Fibroblast of lung (primary cell): Measurements from ENCODE around the gene TTL.

Experiments used
- EZH2 ChIP-seq: IDR thresholded peaks from 2 replicates; pipeline ENCODE4 v1.5.1; 2012; ENCODE audit warnings: low read length, control low read depth, mild to moderate bottlenecking; ENCODE audit errors: missing control alignments
- TF ChIP-seq, protein P1 (sequence below), 2 donors: IDR thresholded peaks in 1 of 2; conservative IDR thresholded peaks in 1 of 2; 1 replicate in 1 of 2; 2 replicates in 1 of 2; pipeline ENCODE4 v1.5.1; 2011 to 2012; ENCODE audit warnings: low read length in 2 of 2, control low read depth in 1 of 2, inconsistent platforms in 1 of 2, low read depth in 1 of 2, mild to moderate bottlenecking in 1 of 2

DNA sequence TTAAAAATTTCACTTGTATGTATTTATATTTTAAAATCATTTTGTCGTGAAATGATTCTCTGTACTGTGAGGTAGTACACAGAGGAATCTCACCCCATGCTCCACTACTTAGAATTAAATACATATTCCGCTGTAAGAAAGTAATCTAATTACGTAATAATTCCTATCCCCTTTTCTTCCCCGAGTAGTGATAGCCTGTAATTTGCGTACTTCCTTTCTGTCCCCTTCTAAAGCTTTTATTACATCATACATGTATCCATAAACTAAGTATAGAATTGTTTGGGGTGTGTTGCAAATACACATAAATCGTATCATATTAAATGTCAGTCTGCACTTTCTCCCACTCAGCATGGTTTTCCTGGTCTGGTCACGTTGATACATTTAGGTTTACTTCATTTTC lies 90.0 kb downstream of the TTL start:
- no peak for TF ChIP-seq EZH2
- TF ChIP-seq, protein P1, sequence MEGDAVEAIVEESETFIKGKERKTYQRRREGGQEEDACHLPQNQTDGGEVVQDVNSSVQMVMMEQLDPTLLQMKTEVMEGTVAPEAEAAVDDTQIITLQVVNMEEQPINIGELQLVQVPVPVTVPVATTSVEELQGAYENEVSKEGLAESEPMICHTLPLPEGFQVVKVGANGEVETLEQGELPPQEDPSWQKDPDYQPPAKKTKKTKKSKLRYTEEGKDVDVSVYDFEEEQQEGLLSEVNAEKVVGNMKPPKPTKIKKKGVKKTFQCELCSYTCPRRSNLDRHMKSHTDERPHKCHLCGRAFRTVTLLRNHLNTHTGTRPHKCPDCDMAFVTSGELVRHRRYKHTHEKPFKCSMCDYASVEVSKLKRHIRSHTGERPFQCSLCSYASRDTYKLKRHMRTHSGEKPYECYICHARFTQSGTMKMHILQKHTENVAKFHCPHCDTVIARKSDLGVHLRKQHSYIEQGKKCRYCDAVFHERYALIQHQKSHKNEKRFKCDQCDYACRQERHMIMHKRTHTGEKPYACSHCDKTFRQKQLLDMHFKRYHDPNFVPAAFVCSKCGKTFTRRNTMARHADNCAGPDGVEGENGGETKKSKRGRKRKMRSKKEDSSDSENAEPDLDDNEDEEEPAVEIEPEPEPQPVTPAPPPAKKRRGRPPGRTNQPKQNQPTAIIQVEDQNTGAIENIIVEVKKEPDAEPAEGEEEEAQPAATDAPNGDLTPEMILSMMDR (conservative IDR thresholded peaks at IDR 0.05 in 1 of 2, IDR thresholded peaks at IDR 0.05 in 1 of 2; ENCODE audit: low read depth in 1 of 2, low read length in 2 of 2): no peak
